Urothelium cell line (cell line): Measurements from ENCODE around the gene TFEB.
"Not testable (repeated sequence)": the region's sequence is repeated elsewhere in the genome, so short reads cannot be mapped to it uniquely, and the experiment has no call there.

Experiments used
- DNase-seq: peaks from one replicate; pipeline ENCODE4 v3.0.0; 2011; ENCODE audit warnings: low spot score, mixed read lengths
- FAIRE-seq: peaks from 2 replicates; lab custom pipeline; 2011; peaks lifted over from hg19 to GRCh38; lab: Jason Lieb, UNC

Gene TFEB

DNA sequence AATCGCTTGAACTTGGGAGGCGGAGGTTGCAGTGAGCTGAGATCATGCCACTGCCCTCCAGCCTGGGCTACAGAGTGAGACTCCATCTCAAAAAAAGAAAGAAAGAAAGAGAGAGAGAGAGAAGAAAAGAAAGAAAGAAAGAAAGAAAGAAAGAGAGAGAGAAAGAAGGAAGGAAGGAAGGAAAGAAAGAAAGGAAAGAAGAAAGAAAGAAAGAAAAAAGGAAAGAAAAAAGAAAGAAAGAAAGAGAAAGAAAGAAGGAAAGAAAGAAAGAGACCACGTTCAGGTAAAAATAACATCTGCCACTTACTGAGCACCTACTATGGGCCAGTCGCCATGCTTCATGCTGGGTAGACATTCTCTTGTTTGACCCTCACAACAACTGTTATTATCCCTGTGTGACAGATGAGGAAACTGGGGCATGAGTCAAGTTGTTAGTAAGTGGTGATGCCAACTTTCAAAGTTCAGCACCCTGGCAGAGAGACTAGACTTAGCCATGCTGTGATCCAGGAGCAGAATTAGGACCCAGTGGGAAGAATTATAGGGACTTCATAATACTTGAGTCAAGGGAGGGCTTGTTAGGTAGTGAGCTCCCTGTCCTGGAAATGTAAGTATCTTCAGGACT, 30.7 kb upstream of the TFEB start:
- DNase-seq, FAIRE-seq: not testable (repeated sequence)

DNA sequence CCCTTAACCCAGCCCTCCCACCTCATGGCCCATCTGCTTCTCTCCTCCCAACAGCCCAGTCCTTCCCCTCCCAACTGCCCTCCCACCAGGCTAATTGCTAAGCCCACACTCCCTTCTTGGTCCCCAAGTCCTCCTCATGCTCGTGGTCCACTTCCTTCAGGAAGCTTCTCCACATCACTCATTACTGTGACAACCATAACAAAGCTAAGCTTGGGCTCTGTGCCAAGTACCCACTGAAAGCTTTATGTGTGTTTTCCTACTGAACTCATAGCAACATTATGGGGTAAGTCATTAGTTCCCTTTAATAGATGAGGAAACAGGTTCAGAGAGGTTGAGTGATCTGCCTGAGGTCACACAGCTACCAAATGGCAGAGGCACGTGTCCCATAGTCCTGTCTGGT, 28.1 kb upstream of the TFEB start:
- FAIRE-seq, result no peak
- DNase-seq, result no peak

- no peak for DNase-seq
- FAIRE-seq, result no peak
These were observed 24.6 kb upstream of the TFEB start for GRCh38 chr6:41759905-41760579.

- DNase-seq, result no peak
- FAIRE-seq, result no peak
These were observed 23.9 kb upstream of the TFEB start for GRCh38 chr6:41759106-41759904.

DNA sequence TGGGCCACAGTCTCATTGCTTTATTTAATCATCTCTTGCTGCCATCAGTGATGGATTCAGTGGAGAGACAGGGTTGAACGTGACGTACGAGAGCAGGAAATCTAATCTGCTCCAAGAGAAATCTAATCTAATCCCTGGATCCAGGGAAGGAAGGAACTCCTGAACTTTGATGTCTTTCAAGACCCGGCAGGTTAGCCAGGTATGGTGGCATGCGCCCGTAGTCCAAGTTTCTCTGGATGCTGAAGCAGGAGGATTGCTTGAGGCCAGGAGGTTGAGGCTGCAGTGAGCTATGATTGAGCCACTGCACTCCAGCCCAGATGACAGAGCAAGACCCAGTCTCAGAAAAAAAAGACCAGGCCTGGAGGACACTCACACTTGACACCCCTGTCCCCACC, 23.2 kb upstream of the TFEB start:
- DNase-seq, result no peak
- FAIRE-seq, result no peak

DNA sequence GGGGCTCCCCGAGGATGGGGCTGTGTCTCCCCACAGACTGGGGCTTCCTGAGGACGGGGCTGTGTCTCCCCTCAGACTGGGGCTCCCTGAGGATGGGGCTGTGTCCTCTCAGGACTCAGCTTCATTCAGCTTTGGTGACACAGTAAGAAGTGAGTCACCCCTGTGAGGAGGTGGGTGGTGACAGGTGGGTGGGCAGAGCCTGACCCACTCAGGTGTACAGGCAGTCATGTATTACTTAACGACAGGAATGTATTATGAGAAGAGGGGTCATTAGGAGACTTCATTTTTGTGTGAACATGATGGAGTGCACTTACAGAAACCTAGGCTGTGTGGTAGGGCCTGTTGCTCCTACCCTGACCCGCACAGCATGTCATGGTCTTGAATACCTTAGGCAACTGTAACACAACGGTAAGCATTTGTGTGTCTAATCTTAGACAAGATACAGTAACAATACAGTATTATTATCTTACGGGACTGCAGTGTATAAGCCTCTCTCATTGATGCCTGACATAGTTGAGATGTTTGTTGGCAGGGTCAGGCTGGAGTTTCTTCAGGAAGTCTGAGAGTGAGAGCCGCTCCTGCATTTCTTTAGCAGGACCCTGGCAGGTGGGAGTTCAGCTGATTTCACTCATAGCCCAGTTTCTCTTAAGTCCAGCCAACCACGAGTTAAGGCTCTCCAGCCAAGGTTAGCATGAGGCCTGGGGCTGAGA, 22.7 kb upstream of the TFEB start:
- FAIRE-seq (no peak), DNase-seq (no peak)

- no peak for DNase-seq
- no peak for FAIRE-seq
These were observed 21.9 kb upstream of the TFEB start for GRCh38 chr6:41757271-41757670.

DNA sequence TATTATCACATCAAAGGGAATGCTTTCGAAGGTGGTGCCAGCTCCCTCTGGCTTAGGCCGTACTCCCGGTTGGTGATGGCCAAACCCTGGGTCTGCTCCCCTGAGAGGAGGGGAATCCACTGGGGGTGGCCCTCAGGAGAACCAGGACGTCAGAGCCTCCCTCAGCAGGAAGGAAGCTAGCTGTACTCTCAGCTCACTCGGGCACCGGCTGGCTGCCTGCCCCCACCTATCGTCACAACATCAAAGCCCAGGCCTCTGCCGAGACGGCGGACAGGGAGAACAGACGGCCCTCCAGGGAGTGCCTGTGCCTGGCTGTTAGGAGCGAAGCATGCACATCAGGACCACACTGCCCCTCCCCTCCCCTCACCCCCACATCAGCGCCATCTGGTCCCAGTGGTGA, 20.9 kb upstream of the TFEB start:
- FAIRE-seq (no peak), DNase-seq (no peak)

GRCh38 chr6:41755895-41756294, 20.5 kb upstream of the TFEB start:
- DNase-seq (no peak), FAIRE-seq (no peak)

DNA sequence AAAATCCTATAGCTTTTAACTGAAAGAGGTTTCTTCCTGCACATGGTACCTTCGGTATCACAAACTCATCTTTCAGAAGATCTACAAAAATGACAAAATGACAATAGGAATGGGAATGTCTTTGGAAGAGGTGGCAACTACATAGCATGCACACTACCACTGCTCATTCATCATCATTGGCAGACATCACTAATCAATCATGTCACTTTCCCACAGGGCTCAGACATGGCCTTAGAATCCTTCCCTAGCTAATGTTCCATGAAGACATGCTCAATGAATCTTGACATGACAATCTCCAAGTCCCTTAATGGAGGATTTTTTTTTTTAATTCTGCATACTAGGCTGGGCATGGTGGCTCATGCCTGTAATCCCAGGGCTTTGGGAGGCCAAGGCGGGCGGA, 15.0 kb upstream of the TFEB start:
- FAIRE-seq (no peak), DNase-seq (no peak)

DNA sequence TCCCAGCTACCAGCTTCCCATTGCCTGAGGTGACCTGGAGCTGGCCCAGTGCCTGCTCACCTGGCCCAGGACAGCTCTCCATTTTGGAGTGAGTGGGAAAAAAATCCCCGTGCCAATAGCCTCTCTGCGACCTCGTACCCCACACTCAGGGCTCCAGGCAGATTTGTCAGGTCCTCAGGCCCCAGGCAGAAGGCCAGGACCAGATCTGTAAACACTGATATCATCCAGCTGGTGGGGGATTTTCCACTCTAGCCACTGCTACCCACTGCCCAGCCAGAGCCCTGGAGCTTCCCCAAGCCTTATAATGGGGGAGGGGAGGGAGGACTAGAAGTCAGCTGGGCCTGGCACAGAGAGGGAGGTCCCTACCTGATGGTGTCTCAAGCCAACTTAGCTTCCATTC, 13.1 kb upstream of the TFEB start:
- FAIRE-seq (no peak), DNase-seq (no peak)

- DNase-seq (no peak), FAIRE-seq (no peak)
These were observed 12.7 kb upstream of the TFEB start for GRCh38 chr6:41748102-41748477.

- DNase-seq, result no peak
- no peak for FAIRE-seq
These were observed 12.1 kb upstream of the TFEB start, which contains the start of gene PGC for GRCh38 chr6:41747256-41748101. PGC (minus strand) TSS chr6:41747397; CDS start chr6:41747334, 63 bp downstream.

- no peak for FAIRE-seq
- DNase-seq, result no peak
These were observed 10.7 kb upstream of the TFEB start for GRCh38 chr6:41746107-41746506.

DNA sequence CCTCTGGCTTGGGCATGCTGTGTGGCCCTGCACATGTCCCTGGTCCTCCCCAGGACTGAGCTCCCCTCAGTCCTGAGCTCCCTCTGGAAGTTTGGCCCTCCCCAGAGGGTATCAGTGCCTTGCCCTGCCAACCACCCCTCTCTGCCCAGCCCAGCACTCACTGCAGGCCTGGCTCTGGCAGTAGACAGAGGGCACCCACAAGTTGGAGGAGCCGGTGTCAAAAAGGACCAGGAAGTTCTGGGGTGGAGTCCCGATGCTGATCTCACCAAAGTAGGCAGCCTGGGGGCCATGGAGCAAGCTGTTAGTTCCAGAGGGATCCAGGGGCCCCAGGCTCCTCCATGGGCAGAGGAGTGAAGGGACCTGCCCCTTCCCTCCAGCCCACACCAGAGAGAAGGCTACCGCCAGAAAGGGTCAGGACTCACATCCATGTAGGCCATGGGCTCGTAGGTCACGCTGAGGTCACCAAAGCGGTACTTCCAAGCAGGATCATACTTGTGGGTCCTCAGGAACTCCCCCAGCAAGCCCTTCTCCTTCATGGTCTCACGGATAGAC, 8.9 kb upstream of the TFEB start:
- FAIRE-seq (no peak), DNase-seq (no peak)

DNA sequence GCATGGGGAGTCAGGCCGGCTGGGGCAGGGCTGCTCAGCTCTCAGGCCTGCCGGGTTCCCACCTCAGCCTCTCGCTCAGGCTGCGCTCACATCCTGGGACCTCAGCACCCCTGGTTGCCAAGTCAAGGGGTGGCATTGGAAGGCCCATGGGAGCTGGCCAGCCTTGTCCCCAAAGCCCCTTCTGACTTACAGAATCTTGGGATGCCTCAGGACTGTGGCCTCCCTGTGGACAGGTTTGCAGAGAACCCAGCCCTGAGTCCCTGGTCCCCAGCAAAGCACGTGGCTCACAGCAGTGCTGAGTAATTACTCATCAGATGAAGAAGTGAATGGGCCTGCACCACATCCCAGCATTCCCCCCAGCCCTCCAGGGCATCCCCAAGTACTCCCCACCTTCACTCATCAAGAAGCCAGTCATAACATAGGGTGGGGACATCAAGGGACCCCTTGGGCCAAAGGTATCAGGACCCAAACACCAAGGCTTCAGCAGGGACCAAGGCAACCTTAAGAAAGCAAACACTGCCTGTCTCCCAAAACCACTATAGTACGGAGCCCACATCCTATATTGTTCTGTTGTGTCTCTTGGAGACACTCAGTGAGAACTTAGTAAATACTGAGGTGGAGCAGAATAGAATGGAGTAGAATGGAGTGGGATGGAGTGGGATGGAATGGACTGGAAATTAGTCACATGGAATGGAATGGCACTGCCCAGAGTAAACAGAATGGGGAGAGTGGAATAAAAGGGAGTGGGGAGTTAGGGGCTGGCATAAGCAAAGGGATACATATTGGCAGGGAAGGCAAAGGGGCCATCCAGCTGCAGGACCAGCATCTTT, 8.2 kb upstream of the TFEB start:
- DNase-seq (no peak), FAIRE-seq (no peak)

DNA sequence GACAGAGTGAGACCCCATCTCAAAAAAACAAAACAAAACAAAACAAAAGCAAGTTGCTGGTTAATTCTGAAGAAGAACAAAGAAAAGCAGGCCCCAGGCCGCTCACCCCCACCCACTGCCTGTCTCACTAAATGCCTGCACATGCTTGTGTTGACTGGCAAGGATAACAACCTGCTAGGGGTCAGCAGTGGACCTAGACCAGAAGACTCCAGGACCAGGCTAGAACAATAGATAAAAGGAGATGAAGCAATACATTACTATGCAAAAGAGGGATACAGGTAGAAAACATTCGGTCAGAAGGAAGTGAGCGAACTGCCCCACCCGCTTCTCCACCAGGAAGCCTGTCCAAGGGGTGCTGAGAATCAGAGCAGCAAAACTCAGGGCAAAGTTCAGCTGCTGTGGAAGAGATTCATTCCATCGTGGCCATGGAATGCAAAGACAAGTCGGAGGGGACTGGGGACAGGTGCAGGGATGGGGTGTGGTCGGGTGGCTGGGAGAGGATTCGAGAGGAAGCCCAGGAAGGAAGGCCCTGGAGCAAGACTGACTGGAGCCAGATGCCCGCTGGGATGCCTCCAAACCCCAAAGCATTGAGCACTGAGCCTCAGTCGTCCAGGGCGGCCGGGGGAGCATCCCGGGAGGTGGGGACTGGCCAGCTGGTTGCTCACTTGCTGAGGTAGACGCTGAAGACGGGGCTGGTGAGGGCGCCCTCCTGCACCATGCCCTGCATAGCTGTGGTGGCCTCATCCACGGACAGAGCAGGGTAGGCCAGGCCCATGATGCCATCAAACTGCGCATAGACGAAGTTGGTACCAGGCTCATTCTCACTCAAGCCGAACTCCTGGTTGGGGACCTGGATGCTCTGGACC, 6.5 kb upstream of the TFEB start:
- DNase-seq, result no peak
- FAIRE-seq, result no peak

GRCh38 chr6:41740366-41741162, 5.2 kb upstream of the TFEB start:
- DNase-seq (no peak), FAIRE-seq (no peak)
